A673 (cell line): ENCODE results near the gene CASKIN2. TPM values are rescaled to one million over a fixed set of nuclear protein-coding genes. Genes with fewer than 3 reads are reported as not detected.

Source experiments
- BruUV-seq: library from RNA; stranded (reverse); fragments of 400-500 nt; replicated peaks from 2 replicates; lab custom pipeline; 2021; lab: Mats Ljungman, UMichigan
- CTCF ChIA-PET: fragments of 300-600 bp; sonication (Branson Sonifier 250); formaldehyde crosslinking; loops from one replicate; lab custom pipeline; 2022; ENCODE audit warnings: antibody characterized with exemption; lab: Charles Lee
- POLR2A ChIA-PET: fragments of 300-600 bp; sonication (Branson Sonifier 250); formaldehyde crosslinking; loops from one replicate; lab custom pipeline; 2022; ENCODE audit warnings: antibody characterized with exemption; ENCODE audit not compliant: low non-redundant PET; lab: Charles Lee
- DNase-seq: peaks from one replicate; pipeline ENCODE4 v3.0.0-alpha.2; 2015; ENCODE audit warnings: low spot score
- H3K27ac ChIP-seq: fragments of 200-600 bp; sonication (generic); 2 replicates; pipeline ENCODE4 v1.5.1; 2016; ENCODE audit warnings: mixed run types, low read depth, mild to moderate bottlenecking, mixed read lengths, antibody characterized with exemption, low read length; ENCODE audit not compliant: poor library complexity, severe bottlenecking
- H3K27me3 ChIP-seq: fragments of 200-600 bp; sonication (generic); replicated peaks from 2 replicates; pipeline ENCODE4 v1.6.1; 2017; ENCODE audit warnings: mixed run types, low read depth, mild to moderate bottlenecking, mixed read lengths, antibody characterized with exemption, low read length; ENCODE audit not compliant: insufficient read depth, poor library complexity
- H3K36me3 ChIP-seq: fragments of 200-600 bp; sonication (generic); 2 replicates; pipeline ENCODE4 v1.6.1; 2016; ENCODE audit warnings: mixed run types, mild to moderate bottlenecking, mixed read lengths, antibody characterized with exemption, low read length; ENCODE audit not compliant: insufficient read depth, poor library complexity, severe bottlenecking
- H3K4me1 ChIP-seq: fragments of 200-600 bp; sonication (generic); 2 replicates; pipeline ENCODE4 v1.6.1; 2017; ENCODE audit warnings: mixed run types, mild to moderate bottlenecking, mixed read lengths, antibody characterized with exemption, low read length; ENCODE audit not compliant: insufficient read depth, poor library complexity, severe bottlenecking
- H3K4me3 ChIP-seq: fragments of 200-600 bp; sonication (generic); 2 replicates; pipeline ENCODE4 v1.5.1; 2016; ENCODE audit warnings: low read depth, mixed run types, mild to moderate bottlenecking, mixed read lengths, low read length; ENCODE audit not compliant: poor library complexity, severe bottlenecking
- H3K9me3 ChIP-seq: fragments of 200-600 bp; sonication (generic); 2 replicates; pipeline ENCODE4 v1.6.1; 2016; ENCODE audit warnings: mixed run types, low read depth, mild to moderate bottlenecking, mixed read lengths, antibody characterized with exemption, low read length; ENCODE audit not compliant: poor library complexity, severe bottlenecking
- EZH2 ChIP-seq: fragments of 200-600 bp; sonication (generic); IDR thresholded peaks from 2 replicates; pipeline ENCODE4 v1.6.1; 2017; ENCODE audit warnings: borderline replicate concordance, low read depth, mild to moderate bottlenecking, mixed read lengths, antibody characterized with exemption, low read length; ENCODE audit not compliant: poor library complexity, severe bottlenecking
- intact Hi-C: fragments of 100-400 bp; cut with micrococcal nuclease; formaldehyde crosslinking; loops from one replicate; pipeline ENCODE4 v1.10.0; 2022; ENCODE audit not compliant: unreplicated experiment
- total RNA-seq: library from RNA; stranded (reverse); gene quantifications from 2 replicates; pipeline ENCODE4 v1.2.3, GENCODE V29; 2021
- TF ChIP-seq, protein P1 (sequence below): fragments of 300-800, 200-600 bp; sonication (generic); conservative IDR thresholded peaks from 2 replicates; pipeline ENCODE4 v1.5.1; 2017; ENCODE audit warnings: low read depth, mild to moderate bottlenecking, antibody characterized with exemption, low read length, moderate library complexity, mixed read lengths

Gene CASKIN2
- total RNA-seq, 1 experiment from 2014 or later = 32.6 TPM

DNA sequence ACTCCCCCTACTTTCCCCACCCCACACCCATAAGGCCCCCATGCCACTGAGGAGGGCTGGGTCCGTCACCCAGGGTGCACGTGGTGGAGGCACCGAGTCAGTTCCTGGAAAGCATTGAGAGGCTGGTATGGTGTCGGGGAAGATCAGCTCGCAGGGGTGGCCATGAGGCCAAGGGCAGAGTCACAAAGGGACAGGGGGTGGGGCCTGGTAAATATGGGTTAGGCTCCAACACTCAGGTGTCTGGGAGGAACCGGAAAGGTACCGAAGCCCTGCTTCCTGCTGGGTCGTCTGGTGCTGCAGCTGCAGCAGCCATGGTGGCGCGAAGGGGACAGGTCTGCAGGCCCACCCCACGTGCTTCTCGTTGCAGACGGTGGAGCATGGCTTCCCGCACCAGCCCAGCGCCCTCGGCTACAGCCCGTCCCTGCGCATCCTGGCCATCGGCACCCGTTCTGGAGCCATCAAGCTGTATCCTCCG, 40.4 kb upstream of the CASKIN2 start:
- CTCF ChIA-PET = no interaction called here
- TF ChIP-seq, protein P1, sequence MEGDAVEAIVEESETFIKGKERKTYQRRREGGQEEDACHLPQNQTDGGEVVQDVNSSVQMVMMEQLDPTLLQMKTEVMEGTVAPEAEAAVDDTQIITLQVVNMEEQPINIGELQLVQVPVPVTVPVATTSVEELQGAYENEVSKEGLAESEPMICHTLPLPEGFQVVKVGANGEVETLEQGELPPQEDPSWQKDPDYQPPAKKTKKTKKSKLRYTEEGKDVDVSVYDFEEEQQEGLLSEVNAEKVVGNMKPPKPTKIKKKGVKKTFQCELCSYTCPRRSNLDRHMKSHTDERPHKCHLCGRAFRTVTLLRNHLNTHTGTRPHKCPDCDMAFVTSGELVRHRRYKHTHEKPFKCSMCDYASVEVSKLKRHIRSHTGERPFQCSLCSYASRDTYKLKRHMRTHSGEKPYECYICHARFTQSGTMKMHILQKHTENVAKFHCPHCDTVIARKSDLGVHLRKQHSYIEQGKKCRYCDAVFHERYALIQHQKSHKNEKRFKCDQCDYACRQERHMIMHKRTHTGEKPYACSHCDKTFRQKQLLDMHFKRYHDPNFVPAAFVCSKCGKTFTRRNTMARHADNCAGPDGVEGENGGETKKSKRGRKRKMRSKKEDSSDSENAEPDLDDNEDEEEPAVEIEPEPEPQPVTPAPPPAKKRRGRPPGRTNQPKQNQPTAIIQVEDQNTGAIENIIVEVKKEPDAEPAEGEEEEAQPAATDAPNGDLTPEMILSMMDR = no peak
- no TSS peak for BruUV-seq
- H3K27me3 ChIP-seq = no peaks in the 10 kb centered on the region
- POLR2A ChIA-PET = no interaction called here
- no peak for DNase-seq
- H3K4me3 ChIP-seq = no peak overlapping the region
- H3K4me1 ChIP-seq = no peaks in the 10 kb centered on the region
- intact Hi-C loops = no loop called here
- H3K36me3 ChIP-seq = no peaks in the 10 kb centered on the region
- no peaks in the 10 kb centered on the region for H3K9me3 ChIP-seq
- H3K27ac ChIP-seq = no peak overlapping the region

DNA sequence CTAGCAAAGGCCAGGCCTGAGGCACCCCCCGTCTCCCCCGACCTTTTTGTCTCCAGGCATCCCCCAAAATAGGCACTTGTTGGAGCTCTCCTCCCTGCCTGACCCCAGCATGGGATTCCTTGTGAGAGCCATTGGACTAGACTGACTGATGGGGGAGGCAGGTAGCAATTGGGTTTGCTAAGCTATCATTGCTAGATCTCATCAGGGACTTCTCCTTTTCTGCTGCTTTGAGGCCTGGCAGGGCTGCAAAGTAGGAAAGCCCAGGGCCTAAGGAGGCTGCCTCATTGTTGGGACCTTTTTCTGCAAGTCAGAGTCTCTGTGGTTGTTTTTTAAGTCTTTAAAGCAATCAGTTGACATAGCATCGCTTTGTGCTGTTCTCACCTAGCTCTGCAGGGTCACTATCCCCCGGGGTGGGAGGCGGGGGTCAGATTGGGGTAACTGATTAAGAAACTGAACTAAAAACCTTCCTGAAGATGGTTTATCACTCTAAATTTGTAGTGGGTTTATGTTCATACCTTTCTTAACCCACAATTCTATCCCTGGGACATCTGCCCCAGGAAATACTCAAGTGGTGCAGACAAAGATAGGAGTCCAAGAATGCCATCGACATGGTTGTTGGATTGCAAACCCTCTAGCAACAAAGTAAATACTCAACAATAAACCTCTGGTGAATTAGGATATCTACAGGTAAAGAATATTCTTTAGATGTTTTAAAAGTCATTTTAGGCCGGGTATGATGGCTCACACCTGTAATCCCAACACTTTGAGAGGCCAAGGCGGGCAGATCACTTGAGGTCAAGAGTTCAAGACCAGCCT, 38.2 kb upstream of the CASKIN2 start:
- no peaks in the 10 kb centered on the region for H3K9me3 ChIP-seq
- no peaks in the 10 kb centered on the region for H3K27me3 ChIP-seq
- BruUV-seq = no TSS peak
- DNase-seq = no peak
- POLR2A ChIA-PET = no interaction called here
- CTCF ChIA-PET = no interaction called here
- H3K27ac ChIP-seq = no peak overlapping the region
- no peaks in the 10 kb centered on the region for H3K36me3 ChIP-seq
- no peak overlapping the region for H3K4me3 ChIP-seq
- intact Hi-C loops = no loop called here
- H3K4me1 ChIP-seq = no peaks in the 10 kb centered on the region
- no peak for TF ChIP-seq EZH2
- TF ChIP-seq, protein P1 = no peak

DNA sequence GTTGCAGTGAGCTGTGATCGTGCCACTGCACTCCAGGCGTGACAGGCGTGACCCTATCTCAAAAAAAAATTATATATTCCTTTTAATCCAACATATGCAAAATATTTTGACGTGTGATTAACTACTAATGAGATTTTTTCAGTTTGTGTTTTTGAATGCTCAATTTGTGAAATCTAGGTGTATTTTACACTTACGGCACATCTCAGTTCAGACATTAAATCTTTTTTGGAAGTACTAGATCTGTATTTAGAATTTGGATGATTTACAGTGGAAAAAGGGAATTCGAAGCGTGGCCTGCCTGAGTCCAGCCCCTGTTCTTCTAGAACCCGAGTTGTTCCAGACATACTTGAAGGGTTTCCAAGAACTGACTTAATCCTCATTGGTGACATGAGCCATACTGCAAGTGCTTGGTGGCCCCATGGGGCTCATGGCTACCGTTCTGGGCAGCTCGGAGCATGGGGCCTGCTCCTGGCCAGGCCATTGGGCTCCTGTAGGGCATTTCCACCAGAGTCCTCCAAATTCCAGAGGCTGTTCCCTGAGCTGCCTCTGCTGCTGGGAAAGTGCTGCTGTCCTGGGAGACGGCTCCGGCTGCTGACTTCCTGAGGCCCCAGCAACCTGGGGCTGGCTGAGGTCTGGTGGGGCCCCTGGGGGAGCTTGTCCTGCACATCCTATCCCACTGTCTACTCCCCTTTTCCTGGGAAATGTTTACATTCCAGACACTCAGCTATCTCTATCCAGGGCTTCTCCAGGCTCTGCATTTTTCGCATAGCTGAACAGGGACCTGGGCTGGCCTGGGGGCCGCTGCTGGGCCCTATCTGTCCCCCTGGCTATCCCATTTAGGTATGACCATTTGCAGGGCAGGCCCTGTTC, 37.3 kb upstream of the CASKIN2 start:
- Histone ChIP-seq H3K27ac (no peak overlapping the region), H3K9me3 (no peaks in the 10 kb centered on the region), H3K4me1 (no peaks in the 10 kb centered on the region), H3K27me3 (no peaks in the 10 kb centered on the region), H3K36me3 (no peaks in the 10 kb centered on the region), H3K4me3 (no peak overlapping the region)
- ChIA-PET CTCF (no interaction called here), POLR2A (no interaction called here)
- no TSS peak for BruUV-seq
- no peak for TF ChIP-seq EZH2
- TF ChIP-seq, protein P1 = no peak
- intact Hi-C loops = no loop called here
- no peak for DNase-seq
